Cortex of kidney (tissue), 1 donor: ENCODE results near the gene PCTP.

Experiments used
- DNase-seq: peaks from one replicate; lab custom pipeline; 2025; lab: John Stamatoyannopoulos, UW

Gene PCTP

DNA sequence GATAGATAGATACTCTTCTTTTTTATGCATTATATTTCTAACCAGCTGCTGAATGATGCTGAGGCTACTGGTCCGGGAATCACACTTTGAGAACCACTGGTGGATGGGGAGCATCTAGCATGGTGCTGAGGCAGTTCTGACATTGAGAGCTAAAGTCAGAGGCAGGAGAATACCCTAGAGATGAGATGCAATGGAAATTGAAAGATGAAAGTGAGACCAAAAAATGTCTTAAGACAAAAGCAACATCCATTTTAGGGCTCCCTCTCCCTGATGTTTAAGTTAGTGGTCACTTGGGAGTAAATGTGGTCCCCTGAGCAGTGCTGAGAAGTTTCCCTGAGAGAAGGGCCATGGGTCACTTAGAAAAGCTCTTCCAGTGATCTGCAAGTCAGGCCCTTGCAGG lies 6.8 kb downstream of the PCTP start:
- DNase-seq, result no peak

DNA sequence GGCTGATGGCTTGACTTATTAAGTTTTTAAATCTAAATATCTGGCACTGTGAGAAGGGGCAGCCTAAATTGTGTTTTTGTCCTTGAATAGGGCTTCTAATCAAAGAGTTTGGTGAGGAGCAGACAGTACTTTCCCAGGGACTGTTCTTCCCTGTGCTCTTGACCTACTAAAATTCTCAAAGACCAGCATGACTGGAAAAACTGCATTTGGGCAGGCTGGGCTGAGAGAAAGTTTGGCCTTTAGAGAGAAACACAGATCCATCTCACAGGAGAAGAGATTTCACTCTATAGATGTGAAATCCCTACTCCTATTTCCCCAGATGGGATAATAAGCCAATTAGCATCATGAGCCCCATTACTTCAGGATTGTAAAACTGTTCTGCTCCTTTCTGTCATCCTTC lies 7.3 kb downstream of the PCTP start:
- DNase-seq, result no peak

DNA sequence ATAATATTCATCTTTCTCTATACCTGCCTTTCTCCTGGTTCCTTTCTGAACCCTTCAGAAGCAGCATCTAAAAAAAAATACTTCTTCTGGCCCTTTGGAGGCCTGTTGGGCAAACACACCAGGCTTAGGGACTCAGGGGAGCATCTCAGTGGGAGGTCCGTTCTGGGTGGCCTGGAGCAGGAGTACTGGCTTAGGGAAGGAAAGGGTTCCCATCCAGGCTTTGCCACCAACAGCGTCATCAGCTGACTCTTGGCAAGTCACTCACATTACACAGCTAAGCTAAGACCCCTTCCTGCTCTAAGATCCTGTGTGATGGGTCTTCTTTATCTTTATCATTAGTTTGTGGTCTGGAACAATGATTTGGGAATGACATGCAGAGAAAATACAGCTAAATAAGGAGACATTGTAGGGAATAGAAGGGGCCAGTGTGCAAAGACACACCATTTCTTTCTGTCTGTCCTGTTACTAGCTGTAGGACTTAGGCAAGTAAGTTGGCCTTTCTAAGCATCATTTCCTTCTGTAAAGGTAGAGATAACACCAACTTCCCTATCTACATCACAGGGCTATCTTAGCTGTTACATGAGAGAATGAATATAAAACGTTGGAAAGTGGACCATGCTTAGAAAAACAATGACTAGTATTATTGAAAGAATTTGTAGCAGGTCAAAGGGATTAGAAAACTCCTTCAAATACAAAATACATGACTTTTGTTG lies 9.9 kb downstream of the PCTP start:
- no peak for DNase-seq

DNA sequence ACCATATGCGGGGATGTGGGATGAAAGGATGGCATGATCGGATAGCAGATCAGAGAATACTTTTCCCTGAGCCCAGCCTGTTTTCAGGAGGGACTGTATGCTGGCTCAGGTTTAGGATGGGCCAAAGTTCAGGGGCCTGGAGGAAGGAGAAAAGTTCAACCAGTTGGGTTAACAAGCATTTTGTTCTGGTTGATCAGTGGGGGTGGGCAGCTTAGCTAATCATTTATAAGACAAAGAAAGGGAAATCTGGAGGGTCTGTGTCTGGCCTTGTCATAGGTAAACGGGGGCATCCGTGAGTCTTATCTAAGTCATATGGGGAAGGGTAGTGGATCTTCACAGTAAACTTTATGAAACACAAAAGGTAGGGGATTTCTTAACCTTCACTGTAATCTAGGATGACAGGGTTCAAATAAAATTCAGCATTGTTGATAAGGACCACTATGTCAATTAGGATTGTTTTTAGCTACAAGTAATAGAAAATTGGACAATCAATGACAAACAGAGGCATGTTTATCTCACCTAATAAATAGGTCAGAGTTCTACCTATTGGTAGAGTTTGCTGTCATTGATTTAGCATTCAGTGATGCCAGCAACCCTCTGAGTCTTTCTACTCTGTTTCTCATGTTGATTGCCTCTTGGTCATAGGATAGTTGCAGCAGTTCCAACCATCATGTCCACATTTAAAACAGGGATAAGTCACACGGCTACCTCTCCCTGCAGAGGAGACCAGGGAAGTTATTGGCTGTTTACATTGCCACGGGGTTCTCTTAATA lies 11.4 kb downstream of the PCTP start:
- DNase-seq, result no peak

DNA sequence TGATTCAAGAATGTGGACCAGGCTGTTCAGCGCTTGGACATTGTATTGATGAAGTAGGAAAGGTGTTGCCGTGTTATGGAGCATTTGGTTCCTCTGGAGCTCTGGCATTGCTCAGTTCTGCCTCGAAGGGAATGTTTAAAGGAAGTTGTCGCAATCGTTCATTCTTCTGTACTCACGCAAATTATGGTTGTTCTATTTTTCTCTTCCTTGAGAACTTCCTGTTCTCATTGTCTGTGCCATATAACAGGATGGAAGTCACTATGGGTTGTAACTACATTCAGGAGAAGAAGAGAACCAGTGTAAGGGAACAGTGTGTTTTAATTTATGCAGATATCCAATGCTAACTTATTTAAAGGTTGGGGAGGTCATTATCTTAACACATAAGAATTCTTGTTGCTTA lies 13.0 kb downstream of the PCTP start:
- DNase-seq, result no peak

DNA sequence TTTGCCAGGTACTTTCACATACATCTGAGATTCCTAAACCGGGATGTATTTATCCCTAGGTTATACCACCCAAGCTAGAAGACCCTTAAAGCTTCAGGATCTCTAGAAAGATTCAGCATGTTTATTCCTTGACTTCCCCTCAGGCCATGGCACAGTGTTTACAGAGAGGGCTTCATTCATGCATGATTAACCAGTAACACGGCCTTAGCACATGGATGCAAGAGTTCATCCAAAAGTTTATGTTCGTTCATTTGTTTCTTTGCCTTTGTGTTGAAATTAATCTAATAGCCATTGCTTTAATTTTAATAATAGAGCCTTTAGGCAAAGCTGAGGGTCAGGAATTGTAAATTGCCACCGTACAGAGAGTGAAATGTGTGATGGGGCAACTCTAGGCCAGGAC lies 13.8 kb downstream of the PCTP start:
- no peak for DNase-seq

DNA sequence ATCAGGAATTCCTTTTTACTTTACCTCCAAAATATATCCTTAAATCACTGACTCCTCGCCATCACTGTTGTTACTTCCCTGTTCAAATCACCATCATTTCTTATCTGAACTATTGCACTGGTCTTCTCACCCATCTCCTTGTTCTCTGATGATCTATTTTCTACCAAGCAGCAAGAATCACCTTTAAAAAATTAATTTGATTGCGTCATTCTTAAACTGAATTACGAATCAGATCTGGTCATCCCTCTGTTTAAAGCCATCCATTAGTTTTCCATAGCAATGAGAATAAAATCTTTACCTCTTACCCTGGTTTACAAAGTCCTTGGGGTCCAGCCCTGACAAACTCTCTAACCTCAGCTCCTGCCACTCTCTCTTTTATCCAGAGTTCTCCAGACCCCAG lies 14.6 kb downstream of the PCTP start:
- DNase-seq, result no peak

DNA sequence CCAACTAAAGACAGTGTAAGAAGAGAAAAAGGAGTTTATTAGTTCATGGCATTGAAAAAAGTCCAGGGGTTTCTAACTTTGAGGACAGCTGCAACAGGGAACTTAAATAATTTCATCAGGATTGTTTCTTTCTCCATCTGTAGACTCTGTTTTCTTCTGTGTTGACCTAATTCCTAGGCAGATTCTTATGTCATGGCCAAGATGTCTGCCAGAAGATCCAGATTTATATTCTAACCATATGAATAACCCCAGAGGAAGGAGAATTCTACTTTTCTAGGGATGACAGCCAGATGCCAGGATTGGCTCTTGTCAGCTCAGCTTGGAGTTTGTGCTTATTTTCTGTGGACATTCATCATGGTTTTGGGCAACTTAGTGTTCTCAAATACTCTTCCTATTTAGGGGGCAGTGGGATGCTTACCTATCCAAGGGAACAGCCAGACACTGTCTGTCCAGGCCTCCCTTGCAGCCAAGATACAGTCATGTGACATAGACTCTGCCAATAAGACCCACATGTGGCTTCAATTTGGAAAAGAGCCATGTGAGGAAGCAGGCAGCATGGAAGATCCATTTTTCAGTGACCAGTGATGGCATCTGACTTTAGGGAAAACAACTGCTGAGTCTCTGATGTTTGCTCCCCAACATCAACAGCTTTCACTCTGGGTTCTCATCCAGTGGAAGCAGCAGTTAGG lies 18.2 kb downstream of the PCTP start:
- DNase-seq, result no peak

DNA sequence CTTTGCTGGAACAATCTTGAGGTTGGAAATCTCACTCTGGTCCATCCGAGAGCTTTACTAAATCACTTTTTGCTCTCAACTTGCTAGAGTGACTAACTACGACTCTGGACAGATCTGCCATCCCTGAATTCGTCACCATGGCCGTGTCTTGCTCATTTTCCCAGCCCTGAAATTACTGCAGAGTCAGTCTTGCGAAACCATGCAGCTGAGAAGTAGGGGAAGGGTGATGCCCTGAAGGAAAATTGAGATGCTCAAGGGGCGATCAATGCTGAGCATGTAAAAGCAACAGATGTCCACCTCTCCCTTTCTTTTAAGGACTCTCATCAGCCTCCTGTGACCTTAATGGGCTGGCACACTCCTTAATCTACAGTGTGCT lies 18.8 kb downstream of the PCTP start:
- no peak for DNase-seq

DNA sequence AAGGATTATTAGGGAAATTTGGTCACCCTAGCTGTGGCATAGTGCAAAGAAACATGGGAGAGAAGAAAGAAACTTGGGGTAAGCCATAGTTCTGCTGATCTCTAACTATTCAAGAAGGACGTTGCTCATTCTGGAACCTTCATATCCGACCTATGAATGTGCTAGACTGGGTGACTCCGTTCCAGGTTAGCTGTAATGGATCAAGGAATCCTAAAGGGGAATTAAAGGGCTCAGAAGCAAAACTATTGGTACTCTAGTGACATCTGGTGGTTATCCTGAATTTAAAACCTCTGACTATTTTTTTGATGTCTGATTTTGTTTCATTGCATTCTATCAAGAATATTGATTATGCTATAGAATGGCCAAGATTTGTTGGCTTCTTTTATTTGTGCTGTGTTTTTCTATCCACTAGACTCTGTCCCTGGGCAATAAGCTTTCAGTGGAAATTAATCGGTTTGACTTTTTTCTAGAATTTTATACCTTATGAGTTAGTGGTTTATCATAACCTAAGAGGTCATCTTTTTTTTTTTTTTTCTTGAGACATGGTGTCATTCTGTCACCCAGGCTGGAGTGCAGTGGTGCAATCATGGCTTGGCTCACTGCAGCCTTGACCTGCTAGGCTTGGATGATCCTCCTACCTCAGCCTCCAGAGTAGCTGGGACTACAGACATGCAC lies 19.5 kb downstream of the PCTP start:
- no peak for DNase-seq

DNA sequence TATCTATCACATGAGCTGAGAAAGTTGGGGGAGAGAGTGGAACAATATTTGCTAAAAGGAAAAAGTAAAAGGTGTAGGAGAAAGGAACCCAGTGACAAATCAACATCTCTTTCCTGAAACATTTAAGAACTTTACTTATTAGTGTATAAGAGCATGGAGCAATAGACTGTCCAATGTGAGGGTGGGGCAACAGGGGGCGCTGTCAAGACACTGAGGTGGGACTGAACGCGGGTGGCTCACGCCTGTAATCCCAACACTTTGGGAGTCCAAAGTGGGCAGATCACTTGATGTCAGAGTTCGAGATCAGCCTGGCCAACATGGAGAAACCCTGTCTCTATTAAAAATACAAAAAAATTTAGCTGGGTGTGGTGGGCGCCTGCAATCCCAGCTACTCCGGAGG lies 21.2 kb downstream of the PCTP start:
- no peak for DNase-seq

DNA sequence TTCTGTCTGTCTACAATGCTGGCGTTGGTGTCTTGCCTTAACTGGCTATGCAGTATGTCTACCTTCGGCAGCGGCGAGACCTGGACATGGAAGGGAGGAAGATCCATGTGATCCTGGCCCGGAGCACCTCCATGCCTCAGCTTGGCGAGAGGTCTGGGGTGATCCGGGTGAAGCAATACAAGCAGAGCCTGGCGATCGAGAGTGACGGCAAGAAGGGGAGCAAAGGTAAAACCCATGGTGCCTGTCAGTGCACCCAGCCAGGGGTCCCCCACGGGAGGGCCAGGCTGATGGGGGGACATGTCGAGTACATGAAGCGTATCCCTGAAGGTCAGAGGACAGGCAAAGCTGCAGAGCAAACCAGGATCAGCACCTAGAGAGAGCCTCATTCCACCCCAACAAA lies 22.8 kb downstream of the PCTP start:
- DNase-seq, result no peak

DNA sequence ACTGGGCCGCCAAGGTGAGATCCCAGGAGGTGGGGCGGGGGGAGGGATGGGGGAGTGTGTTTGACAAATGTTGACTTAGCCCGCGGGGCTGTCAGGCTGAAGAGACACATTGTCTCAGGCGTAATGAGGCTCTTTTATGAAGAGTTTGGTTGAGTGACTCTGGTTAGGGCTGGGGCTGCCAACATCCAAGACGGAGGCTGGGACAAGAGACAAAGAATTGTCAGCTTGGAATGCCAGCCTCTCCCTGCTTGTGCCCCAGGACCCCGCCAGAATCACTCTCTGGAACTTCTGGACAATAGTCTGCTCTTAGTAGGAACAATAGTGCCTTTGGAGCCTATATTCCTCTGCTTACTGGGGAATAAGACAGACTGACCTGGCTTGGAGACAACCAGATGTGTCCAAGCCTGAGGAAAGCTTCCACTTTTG lies 24.0 kb downstream of the PCTP start:
- DNase-seq, result no peak

DNA sequence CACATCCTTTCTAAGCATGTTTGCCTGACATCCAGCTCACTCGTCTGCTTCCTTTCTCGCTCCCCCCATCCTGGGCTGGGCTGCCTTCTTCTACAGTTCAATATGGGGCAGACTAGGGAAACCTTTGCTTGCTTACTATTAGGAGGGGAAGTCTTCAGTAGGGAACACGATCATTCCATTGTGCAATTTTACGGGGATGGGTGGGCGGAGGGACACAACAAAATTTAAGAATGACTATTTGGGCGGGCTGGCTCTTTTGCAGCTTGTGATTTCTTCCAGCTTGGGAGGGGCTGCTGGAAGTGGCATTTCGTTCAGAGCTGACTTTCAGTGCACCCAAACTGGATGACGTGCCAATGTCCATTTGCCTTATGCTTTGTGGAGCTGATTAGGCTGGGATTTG lies 25.4 kb downstream of the PCTP start:
- no peak for DNase-seq

DNA sequence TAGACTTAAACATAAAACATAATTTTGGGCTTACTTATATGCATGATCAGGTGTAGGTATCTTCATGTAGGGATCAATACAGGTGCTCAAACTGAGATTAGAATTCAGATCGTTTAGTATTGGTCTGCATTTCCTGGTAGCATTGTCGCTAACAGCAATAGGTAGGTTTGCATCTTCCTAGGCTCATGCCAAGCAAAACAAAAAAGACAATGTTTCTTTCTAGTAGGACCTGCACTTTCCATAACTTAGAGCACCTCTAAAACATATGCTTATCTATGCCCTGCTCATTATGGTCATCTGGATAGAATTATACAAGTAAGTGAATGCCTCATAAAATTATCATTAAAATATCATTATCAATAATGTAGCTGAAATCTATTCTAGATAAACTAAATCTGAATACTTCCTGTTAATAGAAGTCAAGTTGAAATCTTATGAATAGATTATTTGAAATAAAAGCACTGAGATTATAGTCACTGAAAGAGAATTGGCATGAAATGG lies 26.7 kb downstream of the PCTP start:
- DNase-seq, result no peak

DNA sequence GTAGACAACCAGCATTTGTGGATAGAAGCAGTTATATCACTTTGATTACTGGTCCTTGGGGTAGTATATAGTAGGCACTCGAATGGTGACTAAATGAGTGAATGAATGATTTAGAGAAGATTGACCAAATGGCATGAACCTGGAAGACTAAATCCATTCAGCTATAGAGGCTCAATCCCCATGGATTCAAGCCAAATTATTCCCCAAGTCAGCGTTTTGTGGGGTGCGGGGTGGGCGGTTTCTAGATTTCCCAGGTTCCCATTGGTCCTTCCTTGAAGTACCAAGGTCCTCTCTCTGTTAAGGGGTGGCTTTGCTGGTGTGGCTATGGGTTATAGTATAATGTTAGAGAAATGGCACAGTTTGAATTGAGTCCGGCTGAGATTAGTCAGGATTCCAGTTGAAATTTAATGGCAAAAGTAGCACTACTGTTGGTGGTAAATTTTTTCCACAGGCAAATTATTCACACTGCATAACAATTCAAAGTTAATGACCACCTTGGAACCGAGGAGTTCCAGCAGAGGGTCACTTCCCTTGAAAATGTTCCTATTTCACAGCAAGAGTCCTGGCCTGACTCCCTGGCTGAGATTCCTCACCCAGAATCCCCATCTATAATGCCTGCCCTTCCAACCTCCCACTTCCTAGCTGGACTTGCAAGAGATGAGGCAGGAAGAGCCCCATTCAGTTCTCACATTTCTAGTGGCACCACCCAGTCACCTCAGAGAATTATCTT lies 27.7 kb downstream of the PCTP start:
- DNase-seq, result no peak

DNA sequence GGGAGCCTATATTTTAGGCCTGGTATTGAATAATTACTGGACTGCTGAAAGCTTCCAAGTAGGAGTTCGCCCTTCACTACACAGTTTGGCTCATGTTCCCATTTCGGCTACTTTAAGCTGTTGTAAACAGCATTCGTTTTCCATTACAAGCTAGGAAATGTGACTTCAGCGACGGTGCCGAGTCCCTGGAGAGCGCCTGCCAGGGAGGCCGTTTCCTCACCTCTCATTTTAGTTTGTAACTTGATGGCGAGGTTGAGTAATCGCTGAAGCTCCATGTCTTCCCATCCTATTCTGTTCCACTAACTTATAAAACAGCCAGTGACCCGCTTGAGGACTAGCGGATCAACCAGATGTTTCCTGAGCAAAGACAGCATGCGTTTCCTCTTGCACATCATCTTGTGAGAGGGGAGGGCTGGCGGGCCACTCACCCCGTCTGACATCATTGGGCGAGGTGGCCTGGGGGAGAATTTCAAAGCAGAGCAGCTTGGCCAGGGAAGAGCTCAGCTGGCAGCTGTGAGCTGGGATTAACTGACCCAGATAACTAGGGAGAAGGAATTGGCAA lies 32.9 kb downstream of the PCTP start:
- DNase-seq, result no peak

DNA sequence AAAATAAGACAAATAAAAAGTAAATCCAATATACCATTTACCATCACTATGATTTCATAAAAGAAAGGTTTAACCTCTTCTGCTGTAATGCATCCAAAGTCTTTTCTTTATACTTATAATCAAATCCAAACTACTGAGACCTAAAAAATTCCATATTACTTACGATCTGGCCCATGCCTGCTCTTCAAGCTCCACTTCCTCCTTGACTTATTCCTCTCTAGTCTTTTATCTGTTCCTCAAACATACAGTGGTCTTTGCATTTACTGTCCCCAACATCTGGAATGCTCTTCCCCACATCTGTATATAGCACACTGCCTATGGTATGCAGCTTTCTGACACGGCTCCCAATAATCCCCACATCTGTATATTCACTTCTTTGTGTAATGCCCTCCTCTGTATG lies 33.8 kb downstream of the PCTP start:
- DNase-seq, result no peak

DNA sequence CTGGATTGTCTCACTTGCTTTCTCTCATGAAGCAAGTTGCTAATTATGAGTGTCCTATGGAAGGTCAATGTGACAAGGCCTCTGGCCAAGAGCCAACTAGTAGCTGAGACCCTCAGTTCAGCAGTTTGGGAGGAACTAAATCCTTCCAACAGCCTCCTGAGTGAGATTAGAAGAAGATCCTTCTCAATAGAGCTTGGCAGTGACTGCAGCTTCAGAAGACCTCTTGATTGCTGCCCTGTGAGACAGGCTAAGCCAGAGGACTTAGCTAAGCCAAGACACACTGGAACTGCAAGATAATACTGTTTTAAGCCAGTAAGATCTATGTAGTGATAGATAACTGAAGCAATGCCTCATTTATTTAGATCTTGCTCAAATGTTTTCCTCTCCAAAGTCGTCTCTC lies 34.3 kb downstream of the PCTP start:
- DNase-seq, result no peak

DNA sequence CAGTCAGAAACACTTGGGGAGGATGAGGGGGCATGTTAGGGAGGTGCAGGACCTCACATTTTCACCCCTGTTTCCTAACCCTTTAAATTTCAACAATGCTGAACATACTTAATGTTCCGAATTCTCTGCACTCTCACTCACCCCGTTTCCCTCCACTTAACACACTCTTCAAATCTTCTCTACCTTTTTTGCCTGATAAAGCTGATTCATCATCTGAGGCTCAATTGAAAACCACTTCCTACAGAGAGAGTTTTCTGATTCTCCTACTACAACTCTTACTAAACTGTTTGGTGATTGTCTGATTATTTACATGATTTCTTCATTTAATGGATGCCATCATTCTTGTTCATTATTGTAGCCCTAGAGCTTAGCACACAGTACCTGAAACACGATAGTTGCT lies 42.4 kb downstream of the PCTP start:
- no peak for DNase-seq

DNA sequence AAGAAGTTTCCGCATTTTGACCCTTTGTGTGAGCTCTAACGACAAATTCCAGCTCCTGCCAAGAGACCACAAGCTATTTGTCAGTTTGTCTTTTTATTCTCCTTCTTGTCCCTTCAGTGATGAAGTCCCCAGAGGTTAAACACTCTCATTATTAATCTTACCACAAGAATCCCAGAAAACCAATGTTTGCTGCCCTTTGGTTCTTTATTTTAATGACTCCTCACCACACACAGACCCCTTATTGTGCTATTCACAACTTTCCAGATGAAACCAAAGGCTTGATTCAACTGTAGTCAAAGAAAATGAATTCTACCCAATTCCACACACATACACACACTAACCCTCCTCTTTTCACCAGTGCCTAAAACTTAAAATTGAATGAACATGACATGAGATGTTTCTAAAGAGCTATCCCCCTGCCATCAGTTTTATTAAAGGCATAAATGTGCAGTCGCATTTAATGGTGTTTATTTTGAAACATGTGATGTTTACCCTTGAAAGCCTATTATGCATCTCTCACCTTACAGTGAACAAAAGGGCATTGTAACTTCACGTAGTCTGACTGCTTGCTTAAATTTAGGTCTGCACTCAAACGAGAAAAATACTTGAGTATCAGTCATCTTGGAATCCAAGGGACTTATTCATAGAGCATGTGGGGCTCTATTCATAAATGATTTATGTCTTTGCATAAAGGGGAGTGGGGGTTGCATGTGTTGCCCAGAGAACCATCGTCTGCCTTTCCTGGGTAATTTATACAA lies 44.1 kb downstream of the PCTP start:
- DNase-seq, result no peak
